CD14-positive monocyte (primary cell): Measurements from ENCODE around the gene CDCA8. TPM values are rescaled to one million over a fixed set of nuclear protein-coding genes. Genes with fewer than 3 reads are reported as not detected.
A peak's percentile ranks its signal among the peaks of the same experiment; 100 is the strongest.

ENCODE experiments used
- DNase-seq, 3 donors: peaks; one replicate each; pipeline ENCODE4 v3.0.0-alpha.2; 2011 to 2022
- H2AFZ ChIP-seq: 2 replicates; pipeline ENCODE4 v1.6.0; 2012; ENCODE audit warnings: mild to moderate bottlenecking, low read depth, low read length, inconsistent platforms; ENCODE audit not compliant: insufficient read depth, poor library complexity, severe bottlenecking
- H3K27ac ChIP-seq, 2 donors: 1 replicate in 1 of 2; 2 replicates in 1 of 2; pipeline ENCODE4 v1.5.1; 2012 to 2013; ENCODE audit warnings: low read length in 2 of 2, control low read depth in 1 of 2, inconsistent platforms in 1 of 2, low read depth in 1 of 2, mild to moderate bottlenecking in 1 of 2
- H3K27me3 ChIP-seq, 2 donors: one replicate each; pipeline versions ENCODE4 v1.6.0 to v1.6.1; 2011 to 2013; ENCODE audit warnings: low read length in 2 of 2; ENCODE audit not compliant: control insufficient read depth in 2 of 2, insufficient read depth in 2 of 2
- H3K36me3 ChIP-seq, 2 donors: replicated peaks in 1 of 2; 1 replicate in 1 of 2; 2 replicates in 1 of 2; pipeline versions ENCODE4 v1.5.1 to v1.6.1; 2012 to 2013; ENCODE audit warnings: low read length in 2 of 2, control low read depth in 1 of 2, inconsistent platforms in 1 of 2, mild to moderate bottlenecking in 1 of 2; ENCODE audit not compliant: insufficient read depth in 2 of 2, control insufficient read depth in 1 of 2
- H3K4me1 ChIP-seq, 2 donors: 1 replicate in 1 of 2; 2 replicates in 1 of 2; pipeline versions ENCODE4 v1.5.1 to v1.6.1; 2012 to 2013; ENCODE audit warnings: low read length in 2 of 2, control low read depth in 1 of 2, inconsistent platforms in 1 of 2, mild to moderate bottlenecking in 1 of 2, moderate library complexity in 1 of 2; ENCODE audit not compliant: insufficient read depth in 2 of 2, control insufficient read depth in 1 of 2
- H3K4me2 ChIP-seq: replicated peaks from 2 replicates; pipeline ENCODE3; 2012; ENCODE audit warnings: low read length, moderate library complexity, mild to moderate bottlenecking; ENCODE audit not compliant: poor library complexity, severe bottlenecking; ENCODE audit errors: extremely low read depth
- H3K4me3 ChIP-seq, 3 experiments: fragments of 200-600 bp in 1 of 3; sonication (generic) in 1 of 3; replicated peaks in 1 of 3; 1 replicate in 2 of 3; 2 replicates in 1 of 3; pipeline ENCODE4 v1.5.1; 2011 to 2013; ENCODE audit warnings: low read length in 3 of 3, mild to moderate bottlenecking in 3 of 3, control low read depth in 2 of 3, low read depth in 2 of 3, inconsistent platforms in 1 of 3, moderate library complexity in 1 of 3
- H3K79me2 ChIP-seq: 2 replicates; pipeline ENCODE4 v1.6.0; 2012; ENCODE audit warnings: mild to moderate bottlenecking, control low read depth, inconsistent platforms, low read length, moderate library complexity; ENCODE audit not compliant: insufficient read depth
- H3K9ac ChIP-seq: 2 replicates; pipeline ENCODE4 v1.6.0; 2017; ENCODE audit warnings: low read length, mild to moderate bottlenecking; ENCODE audit not compliant: insufficient read depth, poor library complexity, severe bottlenecking
- H3K9me3 ChIP-seq, 2 donors: replicated peaks in 1 of 2; 1 replicate in 1 of 2; 2 replicates in 1 of 2; pipeline versions ENCODE4 v1.5.1 to v1.6.1; 2012 to 2013; ENCODE audit warnings: low read length in 2 of 2, control low read depth in 1 of 2; ENCODE audit not compliant: control insufficient read depth in 1 of 2, insufficient read depth in 1 of 2
- H4K20me1 ChIP-seq: 2 replicates; pipeline ENCODE4 v1.6.0; 2012; ENCODE audit warnings: mild to moderate bottlenecking, low read length, control low read depth, moderate library complexity; ENCODE audit not compliant: insufficient read depth
- H3K27ac Mint-ChIP-seq, 7 donors: one replicate each; pipeline ENCODE4 v1.8.0; 2020; ENCODE audit warnings: mild to moderate bottlenecking in 7 of 7, mixed read lengths in 7 of 7, moderate library complexity in 6 of 7, inconsistent platforms in 2 of 7
- H3K27me3 Mint-ChIP-seq, 3 donors: one replicate each; pipeline ENCODE4 v1.8.0; 2021 to 2022; ENCODE audit warnings: low read depth in 3 of 3, mild to moderate bottlenecking in 3 of 3, mixed read lengths in 3 of 3, moderate library complexity in 3 of 3, inconsistent platforms in 1 of 3
- H3K36me3 Mint-ChIP-seq, 2 donors: one replicate each; pipeline ENCODE4 v1.8.0; 2020; ENCODE audit warnings: mixed read lengths in 2 of 2, inconsistent platforms in 1 of 2, mild to moderate bottlenecking in 1 of 2
- H3K4me1 Mint-ChIP-seq: one replicate; pipeline ENCODE4 v1.8.0; 2020; ENCODE audit warnings: mild to moderate bottlenecking, mixed read lengths
- H3K4me3 Mint-ChIP-seq, 2 donors: one replicate each; pipeline ENCODE4 v1.8.0; 2020; ENCODE audit warnings: mild to moderate bottlenecking in 2 of 2, mixed read lengths in 2 of 2, moderate library complexity in 1 of 2
- H3K9me3 Mint-ChIP-seq, 7 donors: one replicate each; pipeline ENCODE4 v1.8.0; 2020 to 2022; ENCODE audit warnings: mixed read lengths in 7 of 7, mild to moderate bottlenecking in 6 of 7, moderate library complexity in 6 of 7, inconsistent platforms in 2 of 7
- CTCF ChIP-seq: fragments of 200-600 bp; IDR thresholded peaks from one replicate; pipeline ENCODE4 v1.8.0; 2022; ENCODE audit warnings: antibody characterized with exemption, mild to moderate bottlenecking
- WGBS: methylation state at CpG from one replicate; pipeline ENCODE4 v1.1.5; 2013; ENCODE audit warnings: missing lambda C conversion rate; ENCODE audit not compliant: insufficient coverage; 5-methylcytosine and 5-hydroxymethylcytosine counted together
- intact Hi-C, 2 donors: fragments of 100-400 bp; cut with micrococcal nuclease; formaldehyde crosslinking; loops; one replicate each; pipeline versions ENCODE4 v1.15.0 to v1.15.1; 2023
- polyA plus RNA-seq, 3 donors: library from polyadenylated mRNA; depleted of rRNA in 1 of 3; unstranded in 2 of 3; stranded (reverse) in 1 of 3; fragments of 300-500 nt in 2 of 3; fragments of >200 nt in 1 of 3; fragmentation: Illumina TruSeq in 2 of 3; gene quantifications; 1 replicate in 2 of 3; 2 replicates in 1 of 3; pipeline ENCODE4 v1.2.3, GENCODE V29; 2012 to 2021

CDCA8 gene
- polyA plus RNA-seq, 3 donors, result 0.09 to 0.67 (median 0.60) TPM

GRCh38 chr1:37688926-37689325 is 3.4 kb upstream of the CDCA8 start:
- peak overlapping the region; percentile 100 for H3K4me2 ChIP-seq
- no peaks in the 10 kb centered on the region for H3K9me3 ChIP-seq
- H3K36me3 ChIP-seq, result peaks cover 23 to 27% of the 10 kb centered on the region in 2 donors
- intact Hi-C loops, result loop anchor here in 1 of 2 donors (5.0 to 10.0 kb wide), 2 partner anchors 132 to 234 kb away; partner anchors contain the start of gene DNALI1
- DNase-seq, result no peak
- no peak overlapping the region for H3K9ac ChIP-seq
- H3K9me3 Mint-ChIP-seq, result no peaks in the 10 kb centered on the region
- H3K4me3 ChIP-seq, result peak overlapping the region in 1 of 3 experiments; percentile 99
- peak overlapping the region; percentile 91 to 95 for H3K4me3 Mint-ChIP-seq
- H3K79me2 ChIP-seq, result peaks cover 50% of the 10 kb centered on the region
- H3K27me3 ChIP-seq, result no peaks in the 10 kb centered on the region
- peaks cover 29% of the 10 kb centered on the region in 2 donors for H3K4me1 ChIP-seq
- H3K27me3 Mint-ChIP-seq, result peaks cover 0 to 1% (median 0%) of the 10 kb centered on the region in 3 donors
- H3K27ac ChIP-seq, result no peak overlapping the region
- H4K20me1 ChIP-seq, result peaks cover 9% of the 10 kb centered on the region
- 81% methylated on average over 2 of the region's 4 CpGs for WGBS
- H3K4me1 Mint-ChIP-seq, result peaks cover 25% of the 10 kb centered on the region
- H2AFZ ChIP-seq, result no peak overlapping the region
- peaks cover 32 to 39% of the 10 kb centered on the region in 2 donors for H3K36me3 Mint-ChIP-seq
- H3K27ac Mint-ChIP-seq, result peak overlapping the region in 2 of 7 donors; percentile 91 to 93
- TF ChIP-seq CTCF, result no peak

- Mint-ChIP-seq H3K9me3 (no peaks in the 10 kb centered on the region), H3K27ac (peak overlapping the region; percentile 73 to 93 (median 88)), H3K36me3 (peaks cover 13 to 25% of the 10 kb centered on the region in 2 donors), H3K4me1 (peaks cover 25% of the 10 kb centered on the region), H3K4me3 (peak overlapping the region; percentile 91 to 95), H3K27me3 (peaks cover 0 to 1% (median 0%) of the 10 kb centered on the region in 3 donors)
- Histone ChIP-seq H2AFZ (peak overlapping the region; percentile 100), H3K4me2 (peak overlapping the region; percentile 100), H4K20me1 (peaks cover 9% of the 10 kb centered on the region), H3K36me3 (peaks cover 15 to 17% of the 10 kb centered on the region in 2 donors), H3K9me3 (no peaks in the 10 kb centered on the region), H3K4me3 (peak overlapping the region; percentile 67 to 99 (median 87)), H3K27me3 (no peaks in the 10 kb centered on the region), H3K4me1 (peaks cover 29% of the 10 kb centered on the region in 2 donors), H3K27ac (peak overlapping the region; percentile 53 to 72), H3K79me2 (peaks cover 72% of the 10 kb centered on the region), H3K9ac (peak overlapping the region; percentile 73)
- DNase-seq, result peak in 2 of 3 donors; percentile 12 to 29
- intact Hi-C loops, result loop anchor here (2.0 to 10.0 kb wide), 8 partner anchors 97 to 323 kb away; partner anchors contain the start of genes C1orf122 (in 2 of the 2), UTP11 (in 2 of the 2), YRDC (in 2 of the 2) and GNL2 (in 1 of the 2)
- 2% methylated on average over 45 of the region's 45 CpGs for WGBS
- TF ChIP-seq CTCF, result no peak
Measured at GRCh38 chr1:37691497-37692077, 729 bp upstream of the CDCA8 start.
